HTERT RPE-1 (cell line): ENCODE data around the gene C15orf39.

Experiments
- in situ Hi-C: fragments of 300-500 bp; cut with MboI; formaldehyde crosslinking; loops from 4 replicates; pipeline ENCODE4 v1.14.3; 2020; ENCODE audit warnings: low sequenced_read_pairs

C15orf39 gene

DNA sequence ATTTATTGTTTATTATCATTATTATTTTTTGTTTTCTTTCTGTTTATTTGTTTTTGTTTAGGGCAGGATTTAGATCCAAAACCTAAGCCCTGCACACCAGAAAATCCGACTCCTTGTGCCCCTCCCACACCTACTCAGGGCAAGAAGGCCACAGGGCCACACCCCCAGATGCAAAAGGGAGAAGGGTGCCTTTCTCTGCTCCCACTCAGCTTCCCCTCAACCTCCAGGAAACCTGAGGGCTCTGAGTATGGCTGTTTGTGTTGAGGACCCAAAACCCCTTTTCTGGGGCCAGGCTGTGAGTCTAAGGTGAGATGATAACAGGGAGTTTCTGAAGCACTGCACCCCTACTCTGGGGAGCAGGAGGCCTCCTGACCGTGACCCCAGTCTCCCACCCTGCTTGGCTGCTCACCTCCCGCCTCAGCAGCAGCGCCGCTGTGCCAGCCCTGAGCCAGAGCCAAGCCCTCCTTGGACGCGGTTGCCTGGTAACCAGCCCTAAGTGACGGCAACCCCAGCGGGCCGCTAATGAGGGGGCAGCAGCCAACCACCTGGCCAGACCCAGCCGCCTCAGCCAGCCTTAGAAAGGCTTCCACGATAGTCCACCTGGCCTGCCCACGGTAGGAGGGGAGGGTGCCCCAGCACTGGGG lies 6.4 kb upstream of the C15orf39 start:
- in situ Hi-C loops: no loop called here

DNA sequence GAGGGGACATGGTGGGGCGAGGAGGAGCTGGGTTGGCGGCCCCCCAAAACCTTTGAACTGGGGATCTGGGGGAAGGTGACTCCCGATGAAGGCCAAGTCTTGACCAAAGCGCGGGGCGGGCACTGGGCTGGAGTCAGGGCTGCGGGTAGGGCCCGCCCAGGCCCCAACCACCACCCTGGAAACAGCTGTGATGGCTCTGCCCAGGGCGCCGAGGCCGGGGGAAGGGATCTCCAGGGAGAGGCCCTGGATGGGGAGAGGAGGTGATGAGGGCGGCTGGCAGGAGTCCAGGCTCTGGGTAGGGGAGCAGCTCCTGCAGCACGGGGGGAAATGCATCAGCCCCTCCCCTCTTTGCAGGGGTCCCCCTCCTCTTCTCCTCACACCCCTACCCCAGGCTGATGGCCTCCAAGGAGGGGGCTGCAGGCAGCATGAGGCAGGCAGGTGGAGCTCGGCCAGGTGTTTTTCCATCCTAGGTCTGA lies 5.9 kb upstream of the C15orf39 start:
- in situ Hi-C loops: no loop called here

DNA sequence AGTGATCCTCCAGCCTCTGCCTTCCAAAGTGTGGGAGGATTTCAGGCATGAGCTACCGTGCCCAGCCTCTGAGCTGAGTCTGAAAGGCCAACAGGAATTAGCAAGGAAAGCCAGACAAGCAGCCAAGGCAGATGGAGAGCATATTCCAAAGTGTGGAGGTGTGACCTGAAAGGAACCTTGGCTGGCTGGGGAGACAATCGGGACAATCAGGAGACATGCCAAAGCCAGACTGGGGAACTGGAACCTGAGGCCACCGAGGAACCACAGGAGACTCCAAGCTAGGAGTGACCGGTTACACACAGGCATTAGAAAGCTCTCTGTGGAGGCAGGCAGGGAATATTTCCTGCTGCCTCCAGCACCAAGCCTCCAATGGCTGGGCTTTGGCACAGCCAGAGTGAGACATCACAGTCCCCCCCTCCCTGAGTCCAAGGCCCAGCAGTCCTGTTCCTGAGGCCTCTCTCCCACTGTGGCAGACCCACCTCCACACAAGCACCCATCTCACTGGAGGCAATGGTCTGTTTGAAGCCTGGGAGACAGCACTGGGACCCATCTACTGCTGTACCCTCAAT lies 4.5 kb upstream of the C15orf39 start:
- in situ Hi-C loops: no loop called here

DNA sequence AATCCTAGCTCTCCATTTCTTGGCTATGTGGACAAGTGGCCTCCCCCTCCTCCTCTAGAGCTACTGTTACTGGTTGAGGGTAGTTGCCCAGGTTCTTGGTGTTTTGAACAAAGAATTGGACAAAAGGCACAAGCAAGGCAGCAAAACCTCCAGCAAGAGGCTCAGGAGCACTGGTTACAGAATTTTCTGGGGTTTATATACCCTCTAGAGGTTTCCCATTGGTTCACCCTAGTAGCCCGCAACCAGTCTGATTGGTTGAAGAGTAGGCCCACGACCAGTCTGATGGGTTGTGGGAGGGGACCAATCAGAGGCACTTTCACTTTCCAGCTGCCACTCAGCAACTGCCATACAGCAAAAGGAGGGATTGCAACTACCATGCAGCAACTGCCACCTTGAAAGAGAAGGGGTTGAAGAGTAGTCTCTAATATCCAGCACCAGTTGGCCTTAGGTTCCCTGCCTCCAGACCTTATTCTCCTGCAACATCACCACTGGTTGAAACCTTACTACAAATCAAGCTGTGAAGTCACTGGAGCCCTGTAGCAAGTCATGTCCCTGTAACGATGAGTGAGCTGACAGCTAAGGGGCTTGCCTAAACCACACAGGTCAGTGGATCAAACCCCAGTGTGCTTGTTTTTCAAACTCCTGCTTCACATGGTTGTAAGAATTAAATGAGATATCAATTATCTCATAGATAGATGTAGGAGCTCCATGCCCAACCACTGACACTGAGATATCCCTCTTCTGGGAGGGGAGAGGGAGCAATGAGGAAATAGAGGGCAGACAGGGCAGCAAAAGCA lies 2.9 kb upstream of the C15orf39 start:
- in situ Hi-C loops: no loop called here

DNA sequence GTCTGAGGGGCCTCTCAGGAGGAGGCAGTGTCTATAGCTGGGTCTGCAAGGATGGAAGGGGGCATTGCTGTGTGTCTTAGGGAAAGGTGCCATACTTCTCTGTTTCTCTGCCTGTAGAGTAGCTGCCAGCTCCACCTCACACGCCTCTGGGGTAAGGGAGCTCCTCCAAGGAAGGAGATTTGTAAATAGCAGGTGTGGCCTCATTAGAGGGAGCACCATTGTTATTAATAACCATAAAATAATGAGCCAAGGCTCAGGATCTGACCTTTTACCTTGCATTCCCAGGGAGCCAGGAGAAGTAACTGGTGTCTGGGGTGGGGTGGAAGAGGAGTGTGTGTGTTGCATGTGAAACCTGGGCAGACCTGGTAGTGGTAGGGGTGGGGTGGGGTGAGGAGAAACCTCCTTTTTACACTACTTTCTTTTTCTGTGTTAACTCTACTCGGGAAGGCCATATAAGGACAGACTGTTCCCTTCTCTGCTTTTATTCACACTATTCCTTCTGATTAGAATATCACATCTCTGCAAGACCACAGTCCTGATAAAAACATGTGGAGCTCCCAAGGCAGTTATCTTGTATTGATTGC lies 2.2 kb upstream of the C15orf39 start:
- in situ Hi-C loops: no loop called here

DNA sequence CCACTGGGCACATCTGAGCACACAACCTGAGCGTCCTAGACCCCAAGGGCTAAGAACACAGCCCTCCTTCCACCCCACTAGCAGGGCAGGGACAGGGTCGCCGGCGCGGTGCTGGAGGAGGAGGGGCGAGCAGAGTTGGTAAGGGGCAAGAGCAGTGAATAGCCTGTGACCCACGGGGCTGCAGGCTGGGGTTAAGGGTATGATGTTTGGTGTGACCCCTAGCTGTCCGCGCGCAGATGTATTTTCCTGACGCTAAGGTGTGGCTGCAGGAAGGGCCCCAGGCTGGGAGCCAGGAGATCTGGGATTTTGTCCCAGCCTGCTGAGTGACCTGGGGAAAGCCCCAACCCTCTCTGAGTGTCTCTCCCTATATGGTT lies 1.3 kb upstream of the C15orf39 start:
- in situ Hi-C loops: no loop called here

DNA sequence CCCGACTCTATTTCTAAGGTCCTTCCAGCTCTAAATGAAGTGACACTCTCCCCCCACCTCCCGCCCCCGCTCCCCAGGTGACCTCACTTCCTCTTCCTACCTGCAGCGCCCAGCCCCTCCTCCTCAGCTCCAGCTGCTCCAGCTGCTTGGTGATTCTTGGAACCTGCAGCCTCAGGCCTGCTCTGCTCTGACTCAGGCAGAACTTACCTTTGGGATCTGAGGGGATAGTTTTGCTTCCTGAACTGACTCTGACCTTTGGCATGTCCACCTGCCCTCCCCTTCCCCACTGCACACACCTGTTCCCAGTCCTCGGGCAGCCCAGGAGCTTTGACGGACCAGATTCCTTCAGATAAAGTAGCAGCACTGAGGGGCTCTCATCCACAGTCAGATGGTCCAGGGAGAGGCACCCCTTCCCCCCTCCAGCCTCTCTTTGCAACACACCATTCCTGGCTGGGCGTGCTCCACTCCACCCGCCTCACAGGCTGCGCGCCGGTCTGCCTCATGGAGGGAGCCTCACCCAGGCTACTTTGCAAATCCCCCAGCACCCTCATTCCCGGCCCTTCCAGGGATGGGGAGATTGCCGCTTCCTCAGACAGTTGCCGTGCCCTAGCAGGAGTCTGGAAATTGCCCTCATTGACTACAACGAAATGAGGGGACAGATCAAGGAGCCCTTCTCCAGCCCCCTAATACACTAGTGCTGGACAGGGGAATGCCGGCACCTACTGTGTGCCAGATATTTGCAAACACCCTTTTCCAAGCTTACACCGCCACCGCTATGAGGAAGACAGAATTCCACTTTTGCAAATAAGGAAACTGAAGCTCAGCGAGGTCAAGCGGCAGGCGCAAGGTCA lies 692 bp upstream of the C15orf39 start:
- in situ Hi-C loops: no loop called here

DNA sequence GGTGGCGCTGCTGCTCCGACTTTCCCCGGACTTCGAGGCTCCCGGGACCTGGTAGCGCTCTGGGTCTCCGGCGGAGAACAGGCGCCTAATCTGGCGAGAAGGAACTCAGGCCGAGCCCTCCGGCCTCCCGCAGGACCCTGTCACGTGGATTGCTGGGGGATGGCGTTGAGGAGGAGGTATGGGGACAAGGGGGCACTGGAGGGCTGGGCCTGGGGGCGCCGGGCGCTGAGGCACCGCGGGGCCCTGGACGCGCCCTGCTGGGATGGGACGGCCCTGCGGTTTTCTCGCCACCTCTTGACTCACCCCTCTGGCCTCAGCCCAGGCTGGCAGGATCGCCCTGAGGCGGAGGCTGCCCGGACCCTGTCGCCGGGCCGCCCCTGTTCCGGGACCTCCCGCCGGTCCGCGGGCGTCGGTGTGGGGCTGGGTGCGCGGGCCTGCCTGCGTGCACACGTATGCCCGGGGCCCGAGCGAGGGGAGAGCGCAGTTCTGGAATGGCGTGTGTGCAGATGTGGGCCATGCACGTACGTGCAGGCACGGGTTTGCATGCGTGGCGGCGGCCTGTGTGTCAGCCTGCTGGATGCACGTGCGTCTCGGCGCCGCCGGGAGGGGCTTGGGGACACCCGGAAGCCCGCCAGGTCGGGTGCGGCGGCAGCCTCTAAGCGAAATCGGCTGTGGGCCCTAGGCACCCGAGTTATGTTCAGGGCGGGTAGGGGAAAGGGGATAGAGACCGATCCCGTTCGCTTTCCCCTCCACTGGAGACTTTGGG lies 752 bp downstream of the C15orf39 start:
- in situ Hi-C loops: no loop called here

DNA sequence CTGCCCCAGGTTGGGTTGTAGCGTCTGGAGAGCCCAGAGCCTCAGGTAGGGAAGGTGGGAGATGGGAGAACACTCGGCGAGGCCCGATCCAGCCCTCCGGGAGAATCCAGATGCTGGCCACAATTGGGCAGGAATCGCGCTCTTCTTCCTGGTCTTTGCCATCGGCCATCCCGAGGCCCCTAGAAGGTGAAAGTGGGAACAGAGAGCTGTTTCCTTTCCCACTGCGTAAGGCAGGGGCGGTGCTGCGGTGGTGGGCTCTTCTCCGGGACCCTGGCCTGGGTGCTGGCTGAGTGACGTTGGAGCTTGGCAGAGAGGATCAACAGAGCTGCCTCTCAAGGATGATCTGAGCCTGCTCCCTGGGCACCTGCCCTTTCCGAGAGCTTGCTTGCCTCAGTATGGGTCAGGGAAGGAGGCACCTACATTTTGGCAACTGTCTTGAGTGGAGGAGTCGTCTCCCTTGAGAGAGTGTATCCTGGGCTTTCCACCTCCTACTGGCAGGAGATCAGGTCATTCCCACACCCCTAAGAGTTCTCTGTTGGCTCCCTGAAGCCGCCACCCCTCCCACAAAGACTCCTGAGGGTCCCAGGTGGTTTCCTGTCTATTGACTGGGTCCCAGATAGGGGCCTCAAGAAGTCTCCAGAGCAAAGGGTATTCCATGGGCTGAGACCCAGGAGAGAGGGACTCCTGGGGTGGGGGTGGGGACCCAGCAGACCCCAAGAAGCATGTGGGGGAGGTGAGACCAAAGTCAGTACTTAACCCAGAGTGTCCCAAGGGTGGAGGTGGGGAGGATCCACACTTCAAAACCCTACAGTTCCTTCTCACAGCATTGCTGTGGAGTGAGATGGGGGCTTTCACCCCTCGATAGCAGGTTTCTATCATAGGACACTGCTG lies 1.6 kb downstream of the C15orf39 start:
- in situ Hi-C loops: no loop called here

DNA sequence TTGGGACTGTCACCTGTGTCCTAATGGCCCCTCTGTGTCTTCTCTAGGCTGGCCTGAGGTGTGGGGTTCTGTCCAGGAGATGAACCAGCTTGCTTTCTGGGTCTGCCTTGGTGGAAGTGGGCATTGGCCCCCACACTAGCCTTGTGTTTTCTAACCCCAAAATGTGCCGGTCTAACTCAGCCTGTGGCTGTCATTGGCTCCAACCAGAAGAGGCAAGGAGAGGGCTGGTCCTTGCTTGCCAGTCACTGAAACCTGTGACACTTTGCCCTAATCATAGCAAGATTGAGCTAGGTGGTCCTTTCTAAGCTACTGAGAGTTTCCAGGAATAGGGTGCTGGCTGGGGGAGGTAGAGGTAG lies 2.2 kb downstream of the C15orf39 start:
- in situ Hi-C loops: no loop called here

DNA sequence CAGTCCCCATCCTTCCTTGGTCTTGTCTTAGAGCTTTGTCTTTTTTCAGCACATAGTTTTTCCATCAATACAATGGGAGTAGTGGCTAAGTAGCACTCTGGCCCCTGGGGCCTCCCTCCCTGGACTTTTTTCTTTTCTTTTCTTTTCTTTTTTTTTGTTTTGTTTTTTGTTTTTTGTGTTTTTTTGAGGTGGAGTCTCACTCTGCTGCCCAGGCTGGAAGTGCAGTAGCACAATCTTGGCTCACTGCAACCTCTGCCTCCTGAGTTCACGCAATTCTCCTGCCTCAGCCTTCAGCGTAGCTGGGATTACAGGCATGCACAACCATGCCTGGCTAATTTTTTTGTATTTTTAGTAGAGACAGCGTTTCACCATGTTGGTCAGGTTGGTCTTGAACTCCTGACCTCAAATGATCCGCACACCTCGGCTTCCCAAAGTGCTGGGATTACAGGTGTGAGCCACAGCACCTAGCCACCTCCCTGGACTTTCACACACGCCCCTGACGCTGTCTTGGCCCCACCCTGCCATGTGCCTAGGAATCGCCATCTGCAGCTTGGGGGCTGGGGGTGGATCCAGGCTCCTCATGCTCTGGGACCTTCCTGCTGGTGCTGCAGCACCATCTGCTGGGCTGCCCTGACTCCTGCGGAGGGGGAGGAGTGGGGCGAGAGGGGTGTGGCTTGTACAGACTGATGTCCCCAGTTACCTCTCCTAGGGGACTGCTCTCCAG lies 2.8 kb downstream of the C15orf39 start:
- in situ Hi-C loops: no loop called here

DNA sequence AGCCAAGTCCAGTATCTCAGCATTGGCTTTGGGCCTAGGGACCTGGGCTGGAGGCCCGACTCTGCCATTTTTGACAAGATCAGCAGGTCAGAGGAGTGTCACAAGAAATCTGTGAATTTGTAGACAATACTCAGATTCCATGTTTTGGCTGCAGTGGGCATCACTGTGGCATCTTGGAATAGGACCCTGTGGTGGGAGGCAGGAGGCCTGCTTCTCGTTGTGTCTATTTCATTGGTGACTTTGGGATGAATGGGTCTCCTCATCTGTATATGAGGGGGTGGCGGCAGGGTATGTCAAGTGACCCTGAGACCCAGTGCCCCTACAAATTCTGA lies 3.3 kb downstream of the C15orf39 start:
- in situ Hi-C loops: no loop called here

DNA sequence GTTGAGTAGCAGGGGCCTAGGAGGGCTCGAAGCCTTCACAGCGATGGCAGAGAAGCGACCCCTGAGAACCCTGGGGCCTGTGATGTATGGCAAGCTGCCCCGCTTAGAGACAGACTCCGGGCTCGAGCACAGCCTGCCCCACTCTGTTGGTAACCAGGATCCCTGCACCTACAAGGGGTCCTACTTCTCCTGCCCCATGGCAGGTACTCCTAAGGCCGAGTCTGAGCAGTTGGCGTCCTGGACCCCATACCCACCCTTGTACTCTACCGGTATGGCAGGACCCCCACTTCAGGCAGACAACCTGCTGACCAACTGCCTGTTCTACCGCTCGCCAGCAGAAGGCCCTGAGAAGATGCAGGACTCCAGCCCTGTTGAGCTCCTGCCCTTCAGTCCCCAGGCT lies 4.3 kb downstream of the C15orf39 start:
- in situ Hi-C loops: no loop called here

DNA sequence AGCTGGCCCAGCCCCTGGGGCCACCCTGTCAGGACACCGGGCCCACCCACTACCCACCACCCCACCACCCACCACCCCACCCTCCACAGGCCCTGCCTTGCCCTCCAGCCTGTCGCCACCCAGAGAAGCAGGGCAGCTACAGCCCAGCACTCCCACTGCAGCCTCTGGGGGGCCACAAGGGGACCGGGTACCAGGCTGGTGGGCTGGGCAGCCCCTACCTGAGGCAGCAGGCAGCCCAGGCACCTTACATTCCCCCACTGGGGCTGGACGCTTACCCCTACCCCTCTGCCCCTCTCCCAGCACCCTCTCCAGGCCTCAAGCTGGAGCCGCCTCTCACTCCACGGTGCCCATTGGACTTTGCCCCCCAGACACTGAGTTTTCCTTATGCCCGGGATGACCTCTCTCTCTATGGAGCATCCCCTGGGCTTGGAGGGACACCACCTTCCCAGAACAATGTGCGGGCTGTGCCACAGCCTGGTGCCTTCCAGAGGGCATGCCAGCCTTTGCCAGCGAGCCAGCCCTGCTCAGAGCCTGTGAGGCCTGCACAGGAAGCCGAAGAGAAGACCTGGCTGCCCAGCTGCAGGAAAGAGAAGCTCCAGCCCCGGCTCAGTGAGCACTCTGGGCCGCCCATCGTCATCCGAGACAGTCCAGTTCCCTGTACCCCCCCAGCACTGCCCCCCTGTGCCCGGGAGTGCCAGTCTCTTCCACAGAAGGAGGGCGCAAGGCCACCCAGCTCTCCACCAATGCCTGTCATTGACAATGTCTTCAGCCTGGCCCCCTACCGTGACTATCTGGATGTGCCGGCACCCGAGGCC lies 5.3 kb downstream of the C15orf39 start:
- in situ Hi-C loops: no loop called here

DNA sequence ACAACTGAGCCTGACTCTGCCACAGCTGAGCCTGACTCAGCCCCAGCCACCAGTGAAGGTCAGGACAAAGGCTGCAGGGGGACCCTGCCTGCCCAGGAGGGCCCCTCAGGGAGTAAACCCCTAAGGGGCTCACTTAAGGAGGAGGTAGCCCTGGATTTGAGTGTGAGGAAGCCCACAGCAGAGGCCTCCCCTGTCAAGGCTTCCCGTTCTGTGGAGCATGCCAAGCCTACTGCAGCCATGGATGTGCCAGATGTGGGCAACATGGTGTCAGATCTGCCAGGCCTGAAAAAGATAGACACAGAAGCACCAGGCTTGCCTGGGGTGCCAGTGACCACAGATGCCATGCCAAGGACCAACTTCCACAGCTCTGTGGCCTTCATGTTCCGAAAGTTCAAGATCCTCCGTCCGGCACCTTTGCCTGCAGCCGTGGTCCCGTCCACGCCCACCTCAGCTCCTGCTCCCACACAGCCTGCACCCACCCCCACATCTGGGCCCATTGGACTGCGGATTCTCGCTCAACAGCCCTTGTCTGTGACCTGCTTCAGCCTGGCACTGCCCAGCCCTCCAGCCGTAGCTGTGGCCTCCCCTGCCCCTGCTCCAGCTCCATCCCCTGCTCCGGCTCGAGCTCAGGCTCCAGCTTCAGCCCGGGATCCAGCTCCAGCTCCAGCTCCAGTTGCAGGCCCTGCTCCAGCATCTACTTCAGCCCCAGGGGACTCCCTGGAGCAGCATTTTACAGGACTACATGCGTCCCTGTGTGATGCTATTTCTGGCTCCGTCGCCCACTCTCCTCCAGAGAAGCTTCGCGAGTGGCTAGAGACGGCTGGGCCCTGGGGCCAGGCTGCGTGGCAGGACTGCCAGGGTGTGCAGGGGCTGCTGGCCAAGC lies 6.2 kb downstream of the C15orf39 start:
- in situ Hi-C loops: no loop called here

DNA sequence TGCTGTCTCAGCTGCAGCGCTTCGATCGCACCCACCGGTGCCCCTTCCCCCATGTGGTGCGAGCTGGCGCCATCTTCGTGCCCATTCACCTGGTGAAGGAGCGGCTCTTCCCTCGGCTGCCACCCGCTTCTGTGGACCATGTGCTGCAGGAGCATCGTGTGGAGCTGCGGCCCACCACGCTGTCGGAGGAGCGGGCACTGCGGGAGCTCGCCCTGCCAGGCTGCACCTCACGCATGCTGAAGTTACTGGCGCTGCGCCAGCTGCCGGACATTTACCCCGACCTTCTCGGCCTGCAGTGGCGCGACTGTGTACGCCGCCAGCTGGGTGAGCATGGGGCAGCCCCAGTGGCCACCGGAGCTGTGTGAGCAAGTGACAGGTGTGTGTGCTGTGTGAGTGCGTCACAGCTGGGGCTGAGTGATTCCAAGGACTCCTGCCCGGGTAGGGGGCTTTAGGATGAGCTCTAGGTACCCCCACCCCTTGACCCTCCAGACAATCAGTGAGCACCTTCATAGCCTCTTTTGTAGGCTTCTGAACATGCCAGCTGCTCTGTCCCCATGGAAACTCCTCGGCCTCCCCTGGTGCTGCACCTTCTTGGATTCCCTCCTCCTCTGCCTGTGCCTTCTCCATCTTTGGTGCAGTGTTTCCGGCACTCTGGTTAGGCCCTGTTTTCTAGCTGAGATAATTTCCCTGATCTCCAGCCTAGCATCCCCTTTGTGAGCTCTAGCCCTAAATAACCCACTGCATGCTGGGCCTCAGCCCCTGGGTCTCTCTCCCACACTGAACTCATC lies 7.0 kb downstream of the C15orf39 start:
- in situ Hi-C loops: no loop called here
